ENCODE data around the gene TBC1D9. TPM values are rescaled to one million over a fixed set of nuclear protein-coding genes. Genes with fewer than 3 reads are reported as not detected.
A peak's percentile ranks its signal among the peaks of the same experiment; 100 is the strongest.

TBC1D9 gene
- total and polyA plus RNA-seq, 4 donors = 9.0 to 52.6 (median 24.5) TPM

DNA sequence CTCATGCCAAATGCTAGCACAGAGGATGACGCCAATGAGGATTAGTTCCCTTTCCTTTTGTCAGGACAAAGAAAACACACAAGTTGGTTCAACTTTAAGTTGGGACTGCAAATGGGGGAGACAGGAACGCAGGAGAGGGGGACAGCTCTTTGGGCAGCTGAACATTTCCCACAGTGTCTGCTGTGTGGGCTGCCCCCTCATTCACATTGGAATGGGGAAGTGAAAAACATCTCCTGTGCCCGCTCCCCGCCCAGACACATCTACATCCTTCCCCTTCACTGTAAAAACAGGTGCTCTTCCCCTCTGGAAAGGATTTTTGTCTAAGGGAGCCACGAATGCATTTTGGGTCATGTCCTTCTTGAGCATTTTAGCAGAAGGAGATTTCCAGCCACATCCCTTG, 44.5 kb upstream of the TBC1D9 start:
- no peaks in the 10 kb centered on the region for H3K4me1 ChIP-seq (ENCODE audit: control insufficient read depth in 5 of 5, insufficient read depth in 5 of 5, low read length in 5 of 5)

GRCh38 chr4:140799686-140800225, 43.6 kb upstream of the TBC1D9 start:
- no peak for TF ChIP-seq CTCF (IDR thresholded peaks at IDR 0.05; ENCODE audit: control extremely low read depth, extremely low read depth)
- H3K9ac ChIP-seq (ENCODE audit: insufficient read depth in 1 of 2, low read length in 2 of 2) = no peak overlapping the region
- H3K9me3 ChIP-seq (ENCODE audit: control insufficient read depth in 4 of 4, insufficient read depth in 3 of 4, low read length in 3 of 4) = no peaks in the 10 kb centered on the region
- no peaks in the 10 kb centered on the region for H3K4me1 ChIP-seq (ENCODE audit: control insufficient read depth in 5 of 5, insufficient read depth in 5 of 5, low read length in 5 of 5)
- no peaks in the 10 kb centered on the region for H3K27me3 ChIP-seq (ENCODE audit: control insufficient read depth in 3 of 3, insufficient read depth in 3 of 3, low read length in 2 of 3)
- no peaks in the 10 kb centered on the region for H3K36me3 ChIP-seq (ENCODE audit: control insufficient read depth in 4 of 4, insufficient read depth in 4 of 4, low read length in 4 of 4)
- ATAC-seq (ENCODE audit: insufficient read depth, low FRiP score) (no peak), DNase-seq (no peak)
- 72 to 75% methylated on average over 5 of the region's 5 CpGs for WGBS, 2 donors
- no peak overlapping the region for H3K27ac ChIP-seq (ENCODE audit: low read depth in 1 of 2, low read length in 1 of 2)
- H3K4me3 ChIP-seq = no peak overlapping the region

More for the DNA sequence above, 44.5 kb upstream of the TBC1D9 start:
- TF ChIP-seq CTCF (IDR thresholded peaks at IDR 0.05; ENCODE audit: control extremely low read depth, extremely low read depth) = no peak
- no peak overlapping the region for H3K9ac ChIP-seq (ENCODE audit: insufficient read depth in 1 of 2, low read length in 2 of 2)
- no peak for ATAC-seq (ENCODE audit: insufficient read depth, low FRiP score)
- no peaks in the 10 kb centered on the region for H3K27me3 ChIP-seq (ENCODE audit: control insufficient read depth in 3 of 3, insufficient read depth in 3 of 3, low read length in 2 of 3)
- 51 to 60% methylated on average over 5 of the region's 5 CpGs for WGBS, 2 donors
- no peaks in the 10 kb centered on the region for H3K36me3 ChIP-seq (ENCODE audit: control insufficient read depth in 4 of 4, insufficient read depth in 4 of 4, low read length in 4 of 4)
- no peak overlapping the region for H3K4me3 ChIP-seq
- DNase-seq = no peak
- H3K27ac ChIP-seq (ENCODE audit: low read depth in 1 of 2, low read length in 1 of 2) = no peak overlapping the region
- H3K9me3 ChIP-seq (ENCODE audit: control insufficient read depth in 4 of 4, insufficient read depth in 3 of 4, low read length in 3 of 4) = no peaks in the 10 kb centered on the region

- Histone ChIP-seq H3K36me3 (ENCODE audit: control insufficient read depth in 4 of 4, insufficient read depth in 4 of 4, low read length in 4 of 4) (no peaks in the 10 kb centered on the region), H3K4me1 (ENCODE audit: control insufficient read depth in 5 of 5, insufficient read depth in 5 of 5, low read length in 5 of 5) (peaks cover 0 to 12% (median 6%) of the 10 kb centered on the region in 5 donors), H3K9me3 (ENCODE audit: control insufficient read depth in 4 of 4, insufficient read depth in 3 of 4, low read length in 3 of 4) (peaks cover 0 to 5% (median 0%) of the 10 kb centered on the region in 4 donors), H3K27ac (ENCODE audit: low read depth in 1 of 2, low read length in 1 of 2) (no peak overlapping the region), H3K9ac (ENCODE audit: insufficient read depth in 1 of 2, low read length in 2 of 2) (no peak overlapping the region), H3K4me3 (no peak overlapping the region), H3K27me3 (ENCODE audit: control insufficient read depth in 3 of 3, insufficient read depth in 3 of 3, low read length in 2 of 3) (no peaks in the 10 kb centered on the region)
- no peak for ATAC-seq (ENCODE audit: insufficient read depth, low FRiP score)
- DNase-seq = no peak
- TF ChIP-seq CTCF (IDR thresholded peaks at IDR 0.05; ENCODE audit: control extremely low read depth, extremely low read depth) = no peak
- WGBS, 2 donors = 65 to 75% methylated on average over 2 of the region's 2 CpGs
Observed at GRCh38 chr4:140793291-140793690, 37.1 kb upstream of the TBC1D9 start.

DNA sequence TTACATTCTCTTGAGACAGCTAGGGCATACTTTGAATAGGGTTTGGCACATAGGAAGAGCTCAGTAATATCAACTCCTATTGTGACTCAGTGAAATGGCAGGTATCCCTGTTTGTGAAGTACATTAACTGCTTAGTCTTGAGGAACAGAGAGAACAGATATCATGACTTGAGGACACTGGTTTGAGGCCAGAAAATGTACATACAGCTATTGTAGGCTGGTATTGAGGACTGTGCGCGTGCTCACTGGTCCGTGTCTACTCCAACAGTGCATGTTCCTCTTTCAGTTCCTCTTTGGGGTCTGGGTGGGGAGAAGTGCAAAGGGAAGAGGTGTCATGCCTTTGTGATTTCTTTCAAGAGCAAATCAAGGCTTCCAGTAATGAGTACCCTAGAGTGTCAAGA, 34.6 kb upstream of the TBC1D9 start:
- peaks cover 0 to 12% (median 6%) of the 10 kb centered on the region in 5 donors for H3K4me1 ChIP-seq (ENCODE audit: control insufficient read depth in 5 of 5, insufficient read depth in 5 of 5, low read length in 5 of 5)
- WGBS, 2 donors = 40 to 66% methylated on average over 3 of the region's 3 CpGs

More for the DNA sequence above, 34.6 kb upstream of the TBC1D9 start:
- Histone ChIP-seq H3K27me3 (ENCODE audit: control insufficient read depth in 3 of 3, insufficient read depth in 3 of 3, low read length in 2 of 3) (no peaks in the 10 kb centered on the region), H3K9ac (ENCODE audit: insufficient read depth in 1 of 2, low read length in 2 of 2) (no peak overlapping the region), H3K36me3 (ENCODE audit: control insufficient read depth in 4 of 4, insufficient read depth in 4 of 4, low read length in 4 of 4) (no peaks in the 10 kb centered on the region), H3K4me3 (no peak overlapping the region), H3K9me3 (ENCODE audit: control insufficient read depth in 4 of 4, insufficient read depth in 3 of 4, low read length in 3 of 4) (peaks cover 0 to 10% (median 0%) of the 10 kb centered on the region in 4 donors), H3K27ac (ENCODE audit: low read depth in 1 of 2, low read length in 1 of 2) (no peak overlapping the region)
- ATAC-seq (ENCODE audit: insufficient read depth, low FRiP score) = peak; percentile 77
- no peak for TF ChIP-seq CTCF (IDR thresholded peaks at IDR 0.05; ENCODE audit: control extremely low read depth, extremely low read depth)
- DNase-seq = peak in 2 of 3 donors; percentile 23 to 34
